Prostate gland (tissue), 2 donors: ENCODE measurements around the gene MRC1. TPM values are rescaled to one million over a fixed set of nuclear protein-coding genes. Genes with fewer than 3 reads are reported as not detected.
"Not testable (repeated sequence)": the region's sequence is repeated elsewhere in the genome, so short reads cannot be mapped to it uniquely, and the experiment has no call there.

Experiments
- DNase-seq: peaks from one replicate; pipeline ENCODE4 v3.0.0-alpha.2; 2019; ENCODE audit warnings: low spot score
- H3K27ac ChIP-seq, 2 donors: fragments of 200-600 bp; sonication (generic); 2 replicates each; pipeline ENCODE4 v1.5.1; 2017 to 2019
- H3K27me3 ChIP-seq: fragments of 200-600 bp; sonication (generic); replicated peaks from 2 replicates; pipeline ENCODE4 v1.5.1; 2019; ENCODE audit not compliant: insufficient read depth
- H3K36me3 ChIP-seq, 2 donors: fragments of 200-600 bp; sonication (generic); 1 replicate in 1 of 2; 2 replicates in 1 of 2; pipeline versions ENCODE4 v1.5.1 to v1.8.1; 2017 to 2019
- H3K4me1 ChIP-seq: fragments of 200-600 bp; sonication (generic); replicated peaks from 2 replicates; pipeline ENCODE4 v1.5.1; 2019
- H3K4me3 ChIP-seq, 2 donors: fragments of 200-600 bp; sonication (generic); 2 replicates each; pipeline ENCODE4 v1.5.1; 2017 to 2019
- H3K9me3 ChIP-seq: fragments of 200-600 bp; sonication (generic); 2 replicates; pipeline ENCODE4 v1.5.1; 2017
- POLR2A ChIP-seq: fragments of 450-650 bp; IDR thresholded peaks from one replicate; pipeline ENCODE4 v1.6.1; 2016; ENCODE audit warnings: antibody characterized with exemption, mild to moderate bottlenecking
- POLR2AphosphoS5 ChIP-seq: sonication (generic); formaldehyde crosslinking; IDR thresholded peaks from one replicate; pipeline ENCODE4 v1.6.1; 2017; ENCODE audit warnings: antibody characterized with exemption
- WGBS: methylation state at CpG from one replicate; pipeline ENCODE4 v1.1.5; 2018; 5-methylcytosine and 5-hydroxymethylcytosine counted together
- intact Hi-C: fragments of 100-400 bp; cut with DNase I; formaldehyde crosslinking; loops from one replicate; pipeline ENCODE4 v1.14.2; 2022
- total RNA-seq, 2 donors: library from RNA; depleted of rRNA; stranded (reverse); fragments of >200 nt; gene quantifications; one replicate each; pipeline ENCODE4 v1.1.0, GENCODE V29; 2016
- TF ChIP-seq, protein P1 (sequence below), 4 experiments: fragments of 200-600 bp in 2 of 4; fragments of 450-650 bp in 2 of 4; sonication (generic) in 2 of 4; IDR thresholded peaks; 1 replicate in 3 of 4; 2 replicates in 1 of 4; pipeline ENCODE4 v1.5.1; 2016 to 2019; ENCODE audit warnings: antibody characterized with exemption in 4 of 4, mild to moderate bottlenecking in 2 of 4, moderate library complexity in 2 of 4

The MRC1 gene
- total RNA-seq, 2 donors from 2014 or later, result 3.1 to 27.4 TPM

DNA sequence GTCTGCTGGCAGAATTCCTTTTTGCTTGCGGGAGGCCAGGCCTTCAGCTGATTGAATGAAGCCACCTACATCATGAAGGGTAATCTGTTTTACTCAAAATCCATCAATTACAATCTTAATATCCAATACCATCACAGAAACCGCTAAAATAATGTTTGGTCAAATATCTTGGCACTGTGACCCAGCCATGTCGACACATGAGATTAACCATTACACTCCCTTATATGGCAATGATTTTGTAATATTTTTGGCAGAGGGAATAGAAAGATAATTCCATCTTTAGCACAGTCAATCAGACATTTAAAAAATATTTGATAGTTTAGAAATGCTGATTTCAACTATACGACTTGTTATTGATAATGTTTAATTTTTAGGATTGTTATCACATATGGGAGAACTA, 106.0 kb downstream of the MRC1 start:
- Histone ChIP-seq H3K27ac (no peak overlapping the region), H3K4me3 (no peak overlapping the region), H3K4me1 (no peaks in the 10 kb centered on the region), H3K27me3 (no peaks in the 10 kb centered on the region), H3K36me3 (no peaks in the 10 kb centered on the region), H3K9me3 (no peaks in the 10 kb centered on the region)
- TF ChIP-seq POLR2AphosphoS5 (no peak), POLR2A (no peak)
- TF ChIP-seq, protein P1, sequence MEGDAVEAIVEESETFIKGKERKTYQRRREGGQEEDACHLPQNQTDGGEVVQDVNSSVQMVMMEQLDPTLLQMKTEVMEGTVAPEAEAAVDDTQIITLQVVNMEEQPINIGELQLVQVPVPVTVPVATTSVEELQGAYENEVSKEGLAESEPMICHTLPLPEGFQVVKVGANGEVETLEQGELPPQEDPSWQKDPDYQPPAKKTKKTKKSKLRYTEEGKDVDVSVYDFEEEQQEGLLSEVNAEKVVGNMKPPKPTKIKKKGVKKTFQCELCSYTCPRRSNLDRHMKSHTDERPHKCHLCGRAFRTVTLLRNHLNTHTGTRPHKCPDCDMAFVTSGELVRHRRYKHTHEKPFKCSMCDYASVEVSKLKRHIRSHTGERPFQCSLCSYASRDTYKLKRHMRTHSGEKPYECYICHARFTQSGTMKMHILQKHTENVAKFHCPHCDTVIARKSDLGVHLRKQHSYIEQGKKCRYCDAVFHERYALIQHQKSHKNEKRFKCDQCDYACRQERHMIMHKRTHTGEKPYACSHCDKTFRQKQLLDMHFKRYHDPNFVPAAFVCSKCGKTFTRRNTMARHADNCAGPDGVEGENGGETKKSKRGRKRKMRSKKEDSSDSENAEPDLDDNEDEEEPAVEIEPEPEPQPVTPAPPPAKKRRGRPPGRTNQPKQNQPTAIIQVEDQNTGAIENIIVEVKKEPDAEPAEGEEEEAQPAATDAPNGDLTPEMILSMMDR (IDR thresholded peaks at IDR 0.05), result no peak
- 85% methylated on average over 4 of the region's 4 CpGs for WGBS
- DNase-seq, result no peak
- intact Hi-C loops, result no loop called here

DNA sequence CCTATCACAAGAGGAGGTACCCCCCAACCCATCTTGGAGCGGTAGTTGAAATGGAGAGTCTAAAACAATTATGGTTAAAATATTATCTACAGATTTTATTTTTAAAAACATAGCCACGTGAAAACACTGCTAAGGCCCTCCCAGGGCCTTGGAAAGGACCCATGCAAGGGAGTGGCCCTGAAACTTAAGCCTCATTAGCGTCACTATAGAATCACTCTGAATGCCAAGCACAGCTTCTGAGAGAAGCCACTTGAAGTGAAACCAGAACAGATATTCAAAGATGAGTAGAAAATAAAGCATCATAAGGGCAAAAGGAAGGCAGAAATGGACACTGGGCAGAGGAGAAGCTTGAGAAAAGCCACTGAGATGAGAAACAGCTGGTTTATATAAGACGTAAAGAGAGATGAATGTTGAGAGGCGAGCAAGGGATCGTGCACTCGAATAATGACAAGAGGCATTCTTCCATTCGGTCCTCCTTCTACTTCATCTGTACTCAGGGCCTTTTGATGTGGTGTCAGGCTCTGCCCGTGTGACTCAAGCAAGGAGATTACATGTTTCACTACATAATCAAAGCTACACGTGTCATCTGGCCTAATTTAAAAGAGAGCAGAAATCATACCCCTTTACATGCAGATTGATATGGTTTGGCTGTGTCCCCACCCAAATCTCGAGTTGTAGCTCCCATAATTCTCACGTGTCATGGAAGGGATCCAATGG, 109.2 kb downstream of the MRC1 start:
- Histone ChIP-seq H3K4me1 (no peaks in the 10 kb centered on the region), H3K9me3 (no peaks in the 10 kb centered on the region), H3K4me3 (no peak overlapping the region), H3K27ac (no peak overlapping the region), H3K27me3 (no peaks in the 10 kb centered on the region), H3K36me3 (no peaks in the 10 kb centered on the region)
- intact Hi-C loops, result no loop called here
- TF ChIP-seq POLR2AphosphoS5 (no peak), POLR2A (no peak)
- TF ChIP-seq, protein P1 (IDR thresholded peaks at IDR 0.05), result no peak
- DNase-seq, result no peak
- 83% methylated on average over 12 of the region's 12 CpGs for WGBS

DNA sequence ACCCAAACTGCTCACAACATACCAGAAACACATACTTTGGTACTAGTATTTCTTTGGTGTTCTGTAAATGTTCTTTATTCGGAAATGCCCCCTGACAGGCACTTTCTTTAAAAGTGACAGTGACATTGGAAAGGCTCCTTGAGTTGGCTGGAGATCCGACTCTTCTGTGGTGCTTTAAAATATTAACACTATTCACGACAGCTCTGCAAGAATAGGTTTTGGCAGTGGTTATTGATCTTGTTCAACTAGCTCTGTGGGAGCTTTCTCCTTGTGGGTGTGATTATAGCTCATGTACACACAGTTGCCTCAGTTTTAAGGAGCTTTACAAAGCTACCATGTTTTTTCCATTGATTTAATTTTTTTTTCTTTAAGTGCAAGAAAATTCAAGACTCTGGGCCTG, 112.2 kb downstream of the MRC1 start:
- no peak overlapping the region for H3K4me3 ChIP-seq
- H3K27ac ChIP-seq, result no peak overlapping the region
- intact Hi-C loops, result no loop called here
- no peaks in the 10 kb centered on the region for H3K27me3 ChIP-seq
- no peaks in the 10 kb centered on the region for H3K4me1 ChIP-seq
- no peaks in the 10 kb centered on the region for H3K36me3 ChIP-seq
- no peak for TF ChIP-seq POLR2AphosphoS5
- TF ChIP-seq POLR2A, result no peak
- TF ChIP-seq, protein P1 (IDR thresholded peaks at IDR 0.05), result no peak
- no peak for DNase-seq
- no peaks in the 10 kb centered on the region for H3K9me3 ChIP-seq
- WGBS, result 75% methylated on average over 3 of the region's 3 CpGs

DNA sequence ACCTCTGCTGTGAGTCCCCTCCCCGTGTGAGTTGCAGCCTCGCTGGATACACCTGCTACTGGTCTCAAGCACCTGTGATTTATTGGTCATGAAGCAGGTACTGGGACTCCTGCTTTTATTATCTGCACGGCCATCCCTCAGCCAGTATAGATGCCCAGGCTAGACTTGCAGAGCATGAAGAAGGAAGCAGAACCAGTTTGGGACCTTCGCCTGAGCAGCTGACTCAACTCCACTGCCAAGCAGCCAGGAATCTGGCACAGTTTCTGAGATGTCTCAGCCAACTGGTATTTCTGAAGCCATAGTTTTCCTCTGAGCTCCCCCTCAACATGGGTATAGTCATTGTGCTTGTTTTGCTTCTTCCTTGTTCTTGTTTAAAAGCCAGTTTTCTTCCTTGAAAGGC, 114.6 kb downstream of the MRC1 start:
- intact Hi-C loops, result no loop called here
- Histone ChIP-seq H3K4me3 (no peak overlapping the region), H3K27me3 (no peaks in the 10 kb centered on the region), H3K27ac (no peak overlapping the region), H3K9me3 (no peaks in the 10 kb centered on the region), H3K4me1 (no peaks in the 10 kb centered on the region), H3K36me3 (no peaks in the 10 kb centered on the region)
- peak; percentile 83 for TF ChIP-seq POLR2AphosphoS5
- TF ChIP-seq, protein P1 (IDR thresholded peaks at IDR 0.05), result no peak
- WGBS, result 24% methylated on average over 4 of the region's 4 CpGs
- peak; percentile 69 for DNase-seq

DNA sequence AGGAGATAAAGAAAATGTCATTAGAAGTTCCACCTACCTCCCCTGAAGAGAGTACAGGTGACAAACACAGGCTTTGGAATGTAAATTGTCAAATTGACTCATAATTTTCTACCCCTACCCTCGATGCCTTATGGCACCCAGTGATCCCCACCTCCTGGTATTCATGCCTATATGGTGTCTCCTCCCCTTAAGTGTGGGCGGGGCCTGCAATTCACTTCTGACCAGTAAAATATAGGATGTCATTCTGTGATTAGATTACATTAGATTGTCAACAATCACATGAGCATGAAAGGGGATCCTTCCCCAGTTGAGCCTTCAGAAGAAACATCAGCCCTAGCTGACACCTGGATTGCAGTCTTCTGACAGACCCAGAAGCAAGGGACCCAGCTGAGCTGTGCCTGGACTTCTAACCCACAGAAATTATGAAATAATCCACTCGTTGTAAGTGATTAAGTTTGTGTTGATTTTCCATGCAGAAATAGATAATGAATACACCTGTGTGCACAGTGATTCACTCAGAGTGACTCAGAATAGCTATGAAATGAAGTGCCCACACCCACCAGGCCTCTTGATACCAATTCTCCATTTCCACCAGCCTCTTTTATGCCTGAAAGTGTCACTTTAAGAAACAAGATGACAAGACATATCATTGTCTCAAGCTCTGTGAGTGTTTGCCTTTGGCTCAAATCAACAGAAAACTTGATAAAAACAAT, 134.0 kb downstream of the MRC1 start:
- Histone ChIP-seq H3K4me1 (no peaks in the 10 kb centered on the region), H3K9me3 (no peaks in the 10 kb centered on the region), H3K4me3 (no peak overlapping the region), H3K27ac (no peak overlapping the region), H3K27me3 (no peaks in the 10 kb centered on the region), H3K36me3 (no peaks in the 10 kb centered on the region)
- intact Hi-C loops, result no loop called here
- no peak for TF ChIP-seq POLR2AphosphoS5
- TF ChIP-seq, protein P1 (IDR thresholded peaks at IDR 0.05), result no peak
- no peak for TF ChIP-seq POLR2A
- no peak for DNase-seq
- WGBS, result 72% methylated on average over 3 of the region's 3 CpGs

DNA sequence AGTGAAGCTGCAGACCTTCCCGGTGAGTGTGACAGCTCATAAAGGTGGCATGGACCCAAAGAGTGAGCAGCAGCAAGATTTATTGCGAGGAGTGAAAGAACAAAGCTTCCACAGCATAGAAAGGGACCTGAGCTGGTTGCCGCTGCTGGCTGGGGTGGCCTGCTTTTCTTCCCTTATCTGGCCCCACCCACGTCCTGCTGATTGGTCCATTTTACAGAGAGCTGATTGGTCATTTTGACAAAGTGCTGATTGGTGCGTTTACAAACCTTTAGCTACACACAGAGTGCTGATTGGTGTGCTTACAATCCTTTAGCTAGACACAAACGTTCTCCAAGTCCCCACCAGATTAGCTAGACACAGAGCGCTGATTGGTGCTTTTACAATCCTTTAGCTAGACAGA, 141.1 kb downstream of the MRC1 start:
- intact Hi-C loops, H3K27ac ChIP-seq, H3K9me3 ChIP-seq, H3K4me3 ChIP-seq, H3K36me3 ChIP-seq, H3K4me1 ChIP-seq, H3K27me3 ChIP-seq, DNase-seq: not testable (repeated sequence)
- WGBS, result 76% methylated on average over 7 of the region's 7 CpGs
